ENCODE results near the gene SUGP2. TPM values are rescaled to one million over a fixed set of nuclear protein-coding genes. Genes with fewer than 3 reads are reported as not detected.
A peak's percentile ranks its signal among the peaks of the same experiment; 100 is the strongest.
"Not testable (repeated sequence)": the region's sequence is repeated elsewhere in the genome, so short reads cannot be mapped to it uniquely, and the experiment has no call there.

SUGP2 gene
- total and polyA plus RNA-seq, 12 donors, result 22.0 to 291 (median 53.2) TPM

DNA sequence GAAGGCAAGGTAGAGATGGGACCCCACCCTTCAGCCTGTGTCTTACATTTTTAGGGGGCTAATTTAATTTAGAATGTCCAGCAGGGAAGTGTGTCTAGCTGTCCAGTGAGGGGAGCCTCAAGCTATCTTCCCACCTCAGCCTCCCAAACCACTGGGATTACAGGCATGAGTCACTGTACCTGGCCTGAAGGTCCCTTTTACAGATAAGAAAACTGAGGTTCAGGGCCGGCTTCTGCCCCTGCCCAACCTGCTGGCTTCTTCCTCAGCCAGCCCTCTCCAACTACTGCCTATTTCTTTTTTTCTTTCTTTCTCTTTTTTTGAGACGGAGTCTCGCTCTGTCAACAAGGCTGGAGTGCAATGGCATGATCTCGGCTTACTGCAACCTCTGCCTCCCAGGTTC, 72.9 kb downstream of the SUGP2 start:
- 75 to 87% (median 83%) methylated on average over 4 of the region's 4 CpGs for WGBS, 4 donors
- Histone ChIP-seq H3K27ac (no peak overlapping the region), H3K4me1 (replicated peaks in 1 of 2) (no peaks in the 10 kb centered on the region), H3K4me3 (no peak overlapping the region), H3K9me3 (replicated peaks in 1 of 3) (no peaks in the 10 kb centered on the region), H3K36me3 (replicated peaks in 1 of 2) (no peaks in the 10 kb centered on the region), H3K27me3 (peaks cover 6% of the 10 kb centered on the region)
- TF ChIP-seq CTCF (IDR thresholded peaks at IDR 0.05) (no peak), POLR2A (IDR thresholded peaks at IDR 0.05) (no peak)
- no peak for DNase-seq
- intact Hi-C loops (cut with DNase I), result no loop called here

GRCh38 chr19:18955042-18955441, 78.3 kb downstream of the SUGP2 start:
- DNase-seq, result no peak
- H3K27me3 ChIP-seq, result no peaks in the 10 kb centered on the region
- no peaks in the 10 kb centered on the region for H3K4me1 ChIP-seq (replicated peaks in 1 of 2)
- intact Hi-C loops (cut with DNase I), result no loop called here
- H3K27ac ChIP-seq, result no peak overlapping the region
- no peaks in the 10 kb centered on the region for H3K36me3 ChIP-seq (replicated peaks in 1 of 2)
- WGBS, 4 donors, result 96 to 97% (median 96%) methylated on average over 2 of the region's 2 CpGs
- no peaks in the 10 kb centered on the region for H3K9me3 ChIP-seq (replicated peaks in 1 of 3)
- no peak overlapping the region for H3K4me3 ChIP-seq
- no peak for TF ChIP-seq CTCF (IDR thresholded peaks at IDR 0.05)

DNA sequence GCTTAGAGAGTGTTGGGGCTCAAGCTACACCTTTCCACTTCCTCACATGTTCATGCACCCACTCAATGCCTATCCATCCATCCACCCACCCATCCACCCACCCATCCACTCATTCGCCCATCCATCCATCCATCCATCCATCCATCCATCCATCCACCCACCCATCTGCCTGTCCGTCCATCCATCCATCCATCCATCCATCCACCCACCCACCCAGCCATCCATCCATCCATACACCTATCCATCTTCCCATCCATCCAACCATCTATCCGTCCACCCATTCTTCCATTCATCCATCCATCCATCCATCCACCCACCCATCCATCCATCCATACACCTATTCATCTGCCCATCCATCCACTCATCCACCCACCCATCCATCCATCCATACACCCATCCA, 79.2 kb downstream of the SUGP2 start:
- Histone ChIP-seq H3K27me3 (no peaks in the 10 kb centered on the region), H3K36me3 (replicated peaks in 1 of 2) (no peaks in the 10 kb centered on the region), H3K9me3 (replicated peaks in 1 of 3) (no peaks in the 10 kb centered on the region), H3K27ac (no peak overlapping the region), H3K4me3 (no peak overlapping the region), H3K4me1 (replicated peaks in 1 of 2) (no peaks in the 10 kb centered on the region)
- no peak for DNase-seq
- intact Hi-C loops (cut with DNase I), result no loop called here
- WGBS, 4 donors, result 79 to 92% (median 85%) methylated on average over 3 of the region's 3 CpGs
- TF ChIP-seq CTCF (IDR thresholded peaks at IDR 0.05) (no peak), POLR2A (IDR thresholded peaks at IDR 0.05) (no peak)

GRCh38 chr19:18952364-18953003, 80.8 kb downstream of the SUGP2 start:
- intact Hi-C loops (cut with DNase I); H3K27me3 ChIP-seq; H3K9me3 ChIP-seq (replicated peaks in 1 of 3); H3K4me1 ChIP-seq (replicated peaks in 1 of 2); H3K36me3 ChIP-seq (replicated peaks in 1 of 2); H3K4me3 ChIP-seq; H3K27ac ChIP-seq: not testable (repeated sequence)
- WGBS, 4 donors, result 44 to 57% (median 47%) methylated on average over 17 of the region's 17 CpGs
- DNase-seq, result peak in 1 of 7 donors; percentile 64

- Histone ChIP-seq H3K27ac (no peak overlapping the region), H3K4me3 (no peak overlapping the region), H3K4me1 (replicated peaks in 1 of 2) (no peaks in the 10 kb centered on the region), H3K36me3 (replicated peaks in 1 of 2) (no peaks in the 10 kb centered on the region), H3K27me3 (no peaks in the 10 kb centered on the region), H3K9me3 (replicated peaks in 1 of 3) (no peaks in the 10 kb centered on the region)
- TF ChIP-seq POLR2A (IDR thresholded peaks at IDR 0.05) (no peak), CTCF (IDR thresholded peaks at IDR 0.05) (no peak)
- no peak for DNase-seq
- WGBS, 4 donors, result 88 to 92% (median 91%) methylated on average over 7 of the region's 7 CpGs
- intact Hi-C loops (cut with DNase I), result no loop called here
These were observed 81.5 kb downstream of the SUGP2 start for GRCh38 chr19:18951721-18952281.

All from adrenal gland (tissue), 12 donors.